IMR-90 (cell line): ENCODE results near the gene BTBD2. TPM values are rescaled to one million over a fixed set of nuclear protein-coding genes. Genes with fewer than 3 reads are reported as not detected.

Experiments
- ATAC-seq: fragments of 200-7000 bp; cut with Tn5 transposase; 2 replicates; pipeline ENCODE4 v1.9.1; 2020; ENCODE audit warnings: low read depth, mild to moderate bottlenecking, moderate library complexity
- BruUV-seq: library from RNA; stranded (reverse); fragments of 400-500 nt; replicated peaks from 2 replicates; lab custom pipeline; 2021; lab: Mats Ljungman, UMichigan
- CTCF ChIA-PET: fragments of 300-600 bp; formaldehyde crosslinking; extraction: SDS; loops from one replicate; lab custom pipeline; 2021; ENCODE audit warnings: antibody characterized with exemption; lab: Yijun Ruan, JAX
- POLR2A ChIA-PET: fragments of 300-600 bp; sonication (Branson Sonifier 250); formaldehyde crosslinking; loops from one replicate; lab custom pipeline; 2022; ENCODE audit warnings: antibody characterized with exemption; ENCODE audit not compliant: unreplicated experiment; lab: Charles Lee
- DNase-seq: peaks from one replicate; pipeline ENCODE4 v3.0.0; 2013
- H2AFZ ChIP-seq: replicated peaks from 2 replicates; pipeline ENCODE3; 2013; ENCODE audit warnings: low read length, mild to moderate bottlenecking; ENCODE audit not compliant: poor library complexity
- H2AK5ac ChIP-seq: 2 replicates; pipeline ENCODE4 v1.6.1; 2013; ENCODE audit warnings: low read depth, low read length, inconsistent platforms
- H2AK9ac ChIP-seq: replicated peaks from 2 replicates; pipeline ENCODE3; 2013; ENCODE audit warnings: mild to moderate bottlenecking, low read depth, low read length, moderate library complexity; ENCODE audit not compliant: poor library complexity
- H2BK120ac ChIP-seq: 2 replicates; pipeline ENCODE4 v1.6.1; 2013; ENCODE audit warnings: low read depth, low read length, inconsistent platforms
- H2BK15ac ChIP-seq: 3 replicates; pipeline ENCODE4 v1.6.1; 2013; ENCODE audit warnings: low read depth, low read length, inconsistent platforms
- H2BK20ac ChIP-seq: 2 replicates; pipeline ENCODE4 v1.6.1; 2013; ENCODE audit warnings: low read depth, mild to moderate bottlenecking, inconsistent platforms, low read length, moderate library complexity
- H2BK5ac ChIP-seq: 2 replicates; pipeline ENCODE4 v1.6.1; 2013; ENCODE audit warnings: mild to moderate bottlenecking, low read depth, low read length, inconsistent platforms; ENCODE audit not compliant: poor library complexity, severe bottlenecking
- H3K14ac ChIP-seq: replicated peaks from 2 replicates; pipeline ENCODE4 v1.6.1; 2013; ENCODE audit warnings: low read depth, low read length, inconsistent platforms
- H3K18ac ChIP-seq: 2 replicates; pipeline ENCODE4 v1.6.1; 2013; ENCODE audit warnings: low read depth, low read length, control low read depth
- H3K23ac ChIP-seq: 2 replicates; pipeline ENCODE4 v1.6.1; 2013; ENCODE audit warnings: low read depth, low read length, inconsistent platforms
- H3K27ac ChIP-seq: 2 replicates; pipeline ENCODE4 v1.5.1; 2013; ENCODE audit warnings: mild to moderate bottlenecking, control low read depth, low read length; ENCODE audit not compliant: insufficient read depth
- H3K27me3 ChIP-seq: 2 replicates; pipeline ENCODE4 v1.6.1; 2013; ENCODE audit warnings: low read length; ENCODE audit not compliant: control insufficient read depth, insufficient read depth
- H3K36me3 ChIP-seq: 2 replicates; pipeline ENCODE4 v1.6.1; 2013; ENCODE audit warnings: low read length, mixed read lengths; ENCODE audit not compliant: control insufficient read depth, insufficient read depth
- H3K4ac ChIP-seq: 2 replicates; pipeline ENCODE4 v1.6.1; 2013; ENCODE audit warnings: low read depth, low read length, inconsistent platforms
- H3K4me1 ChIP-seq: 2 replicates; pipeline ENCODE4 v1.6.1; 2013; ENCODE audit warnings: low read length, mixed read lengths; ENCODE audit not compliant: control insufficient read depth, insufficient read depth
- H3K4me2 ChIP-seq: 2 replicates; pipeline ENCODE4 v1.6.1; 2013; ENCODE audit warnings: low read depth, mild to moderate bottlenecking, control low read depth, low read length, moderate library complexity
- H3K4me3 ChIP-seq: 2 replicates; pipeline ENCODE4 v1.5.1; 2013; ENCODE audit warnings: low read depth, mild to moderate bottlenecking, control low read depth, low read length, moderate library complexity; ENCODE audit not compliant: insufficient read depth
- H3K56ac ChIP-seq: 2 replicates; pipeline ENCODE4 v1.6.1; 2013; ENCODE audit warnings: low read length, inconsistent platforms; ENCODE audit not compliant: insufficient read depth; ENCODE audit errors: extremely low read depth
- H3K79me1 ChIP-seq, 2 experiments: 2 replicates each; pipeline ENCODE4 v1.6.1; 2013; ENCODE audit warnings: low read length in 2 of 2, inconsistent platforms in 1 of 2, low read depth in 1 of 2
- H3K9ac ChIP-seq: 2 replicates; pipeline ENCODE4 v1.6.1; 2013; ENCODE audit warnings: low read depth, low read length, control low read depth
- H3K9me1 ChIP-seq: 2 replicates; pipeline ENCODE4 v1.6.1; 2013; ENCODE audit warnings: low read length, inconsistent platforms; ENCODE audit not compliant: insufficient read depth
- H3K9me3 ChIP-seq: 2 replicates; pipeline ENCODE4 v1.6.1; 2013; ENCODE audit warnings: low read length; ENCODE audit not compliant: control insufficient read depth, insufficient read depth
- H4K20me1 ChIP-seq: 2 replicates; pipeline ENCODE4 v1.6.1; 2013; ENCODE audit warnings: low read length, inconsistent platforms; ENCODE audit not compliant: insufficient read depth
- H4K5ac ChIP-seq: 2 replicates; pipeline ENCODE4 v1.6.1; 2013; ENCODE audit warnings: mild to moderate bottlenecking, low read depth, low read length, control low read depth
- H4K8ac ChIP-seq, 2 experiments: 2 replicates each; pipeline ENCODE4 v1.6.1; 2013; ENCODE audit warnings: low read depth in 2 of 2, low read length in 2 of 2, control low read depth in 1 of 2, inconsistent platforms in 1 of 2
- H4K91ac ChIP-seq: 2 replicates; pipeline ENCODE4 v1.6.1; 2013; ENCODE audit warnings: low read depth, low read length, inconsistent platforms; ENCODE audit not compliant: insufficient read depth
- FOS ChIP-seq: fragments of 150-350 bp; IDR thresholded peaks from 2 replicates; pipeline ENCODE4 v1.6.1; 2016; ENCODE audit warnings: low read depth, low read length
- MAFK ChIP-seq: IDR thresholded peaks from 2 replicates; pipeline ENCODE4 v1.6.1; 2012; ENCODE audit warnings: low read depth, low read length, improper control_type of control experiment
- MAZ ChIP-seq: IDR thresholded peaks from 2 replicates; pipeline ENCODE4 v1.6.1; 2012; ENCODE audit warnings: low read depth, mild to moderate bottlenecking, low read length, improper control_type of control experiment, moderate library complexity, borderline replicate concordance
- MXI1 ChIP-seq: IDR thresholded peaks from 2 replicates; pipeline ENCODE4 v1.6.1; 2012; ENCODE audit warnings: low read depth, mild to moderate bottlenecking, low read length, moderate library complexity, borderline replicate concordance
- NFE2L2 ChIP-seq: fragments of 150-350 bp; IDR thresholded peaks from 2 replicates; pipeline ENCODE4 v1.6.1; 2016; ENCODE audit warnings: low read depth, mild to moderate bottlenecking, low read length
- POLR2A ChIP-seq: IDR thresholded peaks from 2 replicates; pipeline ENCODE4 v1.6.1; 2012; ENCODE audit warnings: mild to moderate bottlenecking, low read depth, low read length
- RCOR1 ChIP-seq: IDR thresholded peaks from 2 replicates; pipeline ENCODE4 v1.6.1; 2012; ENCODE audit warnings: mild to moderate bottlenecking, low read length, improper control_type of control experiment; ENCODE audit not compliant: insufficient replicate concordance
- RFX5 ChIP-seq: IDR thresholded peaks from 2 replicates; pipeline ENCODE4 v1.8.0; 2012; ENCODE audit warnings: low read depth, mild to moderate bottlenecking, low read length, moderate library complexity
- SMC3 ChIP-seq: fragments of 150-350 bp; IDR thresholded peaks from 2 replicates; pipeline ENCODE4 v1.6.1; 2016; ENCODE audit warnings: low read depth, mild to moderate bottlenecking, antibody characterized with exemption, low read length, moderate library complexity
- WGBS, 2 experiments: methylation state at CpG; one replicate each; pipeline versions ENCODE4 v1.1.5 to v1.1.7; 2013; ENCODE audit warnings: missing lambda C conversion rate in 2 of 2; ENCODE audit not compliant: insufficient read length in 1 of 2; ENCODE audit errors: extremely low coverage in 2 of 2; 5-methylcytosine and 5-hydroxymethylcytosine counted together
- dilution Hi-C: fragments of 300-500 bp; cut with HindIII; formaldehyde crosslinking; loops from one replicate; pipeline ENCODE4 v1.14.3; 2018; ENCODE audit warnings: low sequenced_read_pairs; ENCODE audit not compliant: unreplicated experiment
- in situ Hi-C: fragments of 300-500 bp; cut with MboI; formaldehyde crosslinking; loops from 3 replicates; pipeline ENCODE4 v1.14.3; 2019; ENCODE audit warnings: low sequenced_read_pairs, inconsistent platforms, mixed read lengths
- intact Hi-C: fragments of 100-400 bp; cut with micrococcal nuclease; formaldehyde crosslinking; loops from 2 replicates; pipeline ENCODE4 v1.10.0; 2022
- polyA plus RNA-seq, 3 experiments: library from polyadenylated mRNA; depleted of rRNA; stranded (reverse); fragments of >200 nt; gene quantifications; 2 replicates each; pipeline ENCODE4 v1.2.3, GENCODE V29; 2012; ENCODE audit warnings: low replicate concordance in 1 of 3
- total RNA-seq: library from RNA; depleted of rRNA; stranded (reverse); fragments of >200 nt; gene quantifications from 2 replicates; pipeline ENCODE4 v1.2.3, GENCODE V29; 2012

BTBD2 gene
- total and polyA plus RNA-seq, 2 of the 4 experiments (the other 2 are of a cell fraction): 24.4 to 65.7 TPM

DNA sequence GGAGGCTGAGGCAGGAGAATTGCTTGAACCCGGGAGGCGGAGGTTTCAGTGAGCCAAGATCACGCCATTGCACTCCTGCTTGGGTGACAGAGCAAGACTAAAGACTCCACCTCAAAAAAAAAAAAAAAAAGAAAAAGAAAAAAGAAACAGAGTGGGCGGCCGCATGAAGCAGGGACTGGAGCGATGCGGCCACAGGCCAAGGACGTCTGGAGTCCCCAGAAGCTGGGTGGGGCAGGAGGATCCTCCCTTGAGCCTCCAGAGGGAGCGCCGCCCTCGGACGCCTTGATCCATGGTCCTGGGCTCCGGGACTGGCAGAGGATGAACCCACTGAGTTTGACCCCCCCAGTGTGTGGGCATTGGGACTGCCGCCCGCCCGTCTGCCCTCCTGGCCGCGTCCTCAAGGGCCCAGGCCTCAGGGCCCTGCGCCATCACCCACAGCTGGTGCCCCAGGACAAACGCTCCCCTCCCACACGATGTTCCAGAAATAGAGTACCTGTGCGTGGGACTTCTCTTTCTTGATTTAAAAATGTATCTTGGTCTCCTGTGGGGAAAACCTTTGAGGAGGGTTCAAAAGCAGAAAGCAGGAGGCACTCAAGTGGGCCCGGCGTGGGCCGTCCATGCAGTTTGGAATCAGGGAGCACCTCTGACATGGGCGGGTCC lies 15.5 kb downstream of the BTBD2 start:
- Histone ChIP-seq H2AK5ac (no peak overlapping the region), H3K23ac (no peak overlapping the region), H4K5ac (no peak overlapping the region), H2AK9ac (no peak overlapping the region), H3K27me3 (no peaks in the 10 kb centered on the region), H3K9me1 (no peaks in the 10 kb centered on the region; the same call in 1 of the 2 replicates), H2BK120ac (no peak overlapping the region), H3K79me1 (peaks cover 10 to 36% of the 10 kb centered on the region in 2 experiments; a peak in 3 of 4 replicates), H3K9me3 (no peaks in the 10 kb centered on the region), H3K27ac (no peak overlapping the region), H2BK15ac (no peak overlapping the region), H2AFZ (no peak overlapping the region), H4K8ac (no peak overlapping the region), H2BK5ac (no peak overlapping the region), H3K9ac (no peak overlapping the region), H3K4me2 (no peak overlapping the region), H4K91ac (no peak overlapping the region), H3K56ac (no peak overlapping the region), H3K4ac (no peak overlapping the region), H3K36me3 (peaks cover 43% of the 10 kb centered on the region), H4K20me1 (peaks cover 10% of the 10 kb centered on the region), H3K18ac (no peak overlapping the region), H3K4me3 (no peak overlapping the region), H3K4me1 (no peaks in the 10 kb centered on the region), H3K14ac (no peak overlapping the region), H2BK20ac (no peak overlapping the region)
- WGBS, 2 experiments: 93% methylated on average over 3 of the region's 26 CpGs; no CpG with 5 or more reads in 1 of the 2 experiments
- ChIA-PET POLR2A (no interaction called here), CTCF (no interaction called here)
- BruUV-seq: no TSS peak
- intact Hi-C loops: no loop called here
- in situ Hi-C loops: no loop called here
- ATAC-seq (no peak), DNase-seq (no peak)
- TF ChIP-seq RCOR1 (no peak), SMC3 (no peak), NFE2L2 (no peak), POLR2A (no peak), RFX5 (no peak), MXI1 (no peak), MAFK (no peak), FOS (no peak), MAZ (no peak)
- dilution Hi-C loops: no loop called here
